Adrenal gland (tissue), 5 donors: Measurements from ENCODE around the gene C9orf153.

Experiments
- POLR2A ChIP-seq, 2 donors: fragments of 450-650 bp; IDR thresholded peaks; one replicate each; pipeline ENCODE4 v1.6.1; 2017; ENCODE audit warnings: antibody characterized with exemption in 2 of 2, mild to moderate bottlenecking in 2 of 2, moderate library complexity in 1 of 2
- TF ChIP-seq, protein P1 (sequence below), 6 experiments: fragments of 450-650 bp in 4 of 6; fragments of 200-600 bp in 2 of 6; sonication (generic) in 1 of 6; IDR thresholded peaks; 1 replicate in 5 of 6; 2 replicates in 1 of 6; pipeline versions ENCODE4 v1.5.1 to v1.8.0; 2016 to 2021; ENCODE audit warnings: antibody characterized with exemption in 6 of 6, mild to moderate bottlenecking in 2 of 6, moderate library complexity in 1 of 6
- donor health status: DM: no; HTN: no; CAD: no.

DNA sequence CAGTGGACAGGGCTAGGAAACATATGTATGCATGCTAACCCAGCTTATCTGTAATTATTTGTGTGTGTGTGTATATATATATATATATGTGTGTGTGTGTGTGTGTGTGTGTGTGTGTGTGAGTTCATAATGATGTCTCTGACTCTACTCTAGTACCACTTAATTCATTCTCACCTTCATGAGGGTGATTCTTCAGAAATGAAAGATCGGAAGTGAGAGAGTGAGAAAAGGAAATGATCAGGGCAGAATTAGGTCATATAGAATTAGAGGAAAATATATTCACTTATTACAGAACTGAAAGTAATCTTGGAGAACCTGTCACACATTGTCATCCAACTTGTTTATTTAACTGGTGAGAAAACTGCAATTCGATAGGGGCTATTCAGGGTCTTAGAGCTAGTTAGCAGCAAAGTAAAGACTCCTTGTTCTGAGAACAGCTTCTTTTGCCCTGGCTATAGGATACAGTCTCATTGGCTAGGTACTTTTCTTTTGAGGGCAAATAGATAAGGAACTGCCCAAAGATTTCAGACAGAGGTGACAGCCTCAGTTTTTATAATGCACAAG lies 58.8 kb downstream of the C9orf153 start:
- TF ChIP-seq, protein P1, sequence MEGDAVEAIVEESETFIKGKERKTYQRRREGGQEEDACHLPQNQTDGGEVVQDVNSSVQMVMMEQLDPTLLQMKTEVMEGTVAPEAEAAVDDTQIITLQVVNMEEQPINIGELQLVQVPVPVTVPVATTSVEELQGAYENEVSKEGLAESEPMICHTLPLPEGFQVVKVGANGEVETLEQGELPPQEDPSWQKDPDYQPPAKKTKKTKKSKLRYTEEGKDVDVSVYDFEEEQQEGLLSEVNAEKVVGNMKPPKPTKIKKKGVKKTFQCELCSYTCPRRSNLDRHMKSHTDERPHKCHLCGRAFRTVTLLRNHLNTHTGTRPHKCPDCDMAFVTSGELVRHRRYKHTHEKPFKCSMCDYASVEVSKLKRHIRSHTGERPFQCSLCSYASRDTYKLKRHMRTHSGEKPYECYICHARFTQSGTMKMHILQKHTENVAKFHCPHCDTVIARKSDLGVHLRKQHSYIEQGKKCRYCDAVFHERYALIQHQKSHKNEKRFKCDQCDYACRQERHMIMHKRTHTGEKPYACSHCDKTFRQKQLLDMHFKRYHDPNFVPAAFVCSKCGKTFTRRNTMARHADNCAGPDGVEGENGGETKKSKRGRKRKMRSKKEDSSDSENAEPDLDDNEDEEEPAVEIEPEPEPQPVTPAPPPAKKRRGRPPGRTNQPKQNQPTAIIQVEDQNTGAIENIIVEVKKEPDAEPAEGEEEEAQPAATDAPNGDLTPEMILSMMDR (IDR thresholded peaks at IDR 0.05): no peak
- TF ChIP-seq POLR2A (IDR thresholded peaks at IDR 0.05): no peak
